ENCODE results near the gene OR2S2.
"Not testable (repeated sequence)": the region's sequence is repeated elsewhere in the genome, so short reads cannot be mapped to it uniquely, and the experiment has no call there.

Gene OR2S2

DNA sequence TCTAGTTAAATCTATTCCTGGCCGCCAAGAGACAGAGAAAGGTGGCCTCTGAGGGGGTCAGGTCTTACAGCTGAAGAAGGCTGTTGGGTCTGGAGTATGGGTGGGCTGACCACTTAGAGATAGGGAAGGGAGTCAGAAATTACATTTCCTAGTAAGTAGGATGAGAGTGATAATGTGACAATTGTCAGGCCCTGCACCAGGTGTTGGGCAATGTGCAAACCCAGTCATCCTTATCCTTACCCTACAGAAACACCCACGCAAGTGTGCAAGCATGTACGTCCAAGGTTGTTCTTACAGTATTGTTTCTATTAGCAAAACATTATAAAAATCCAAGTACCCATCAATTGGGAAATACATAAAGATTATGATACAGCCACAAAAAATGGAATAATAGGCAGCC is 39.2 kb downstream of the OR2S2 start:
- Histone ChIP-seq H3K4me2 (ENCODE audit: low read length) (no peak overlapping the region), H3K27me3 (ENCODE audit: control insufficient read depth, insufficient read depth, low read length) (no peaks in the 10 kb centered on the region), H2AFZ (no peak overlapping the region), H3K4me1 (peaks cover 9% of the 10 kb centered on the region), H3K9ac (no peak overlapping the region), H3K27ac (peak overlapping the region; percentile 69), H3K36me3 (ENCODE audit: control insufficient read depth, insufficient read depth, low read length) (no peaks in the 10 kb centered on the region), H3K9me3 (ENCODE audit: control insufficient read depth, low read length) (no peaks in the 10 kb centered on the region), H3K4me3 (ENCODE audit: low read depth, low read length) (no peak overlapping the region), H3K79me2 (no peaks in the 10 kb centered on the region)
- TF ChIP-seq, protein P1, sequence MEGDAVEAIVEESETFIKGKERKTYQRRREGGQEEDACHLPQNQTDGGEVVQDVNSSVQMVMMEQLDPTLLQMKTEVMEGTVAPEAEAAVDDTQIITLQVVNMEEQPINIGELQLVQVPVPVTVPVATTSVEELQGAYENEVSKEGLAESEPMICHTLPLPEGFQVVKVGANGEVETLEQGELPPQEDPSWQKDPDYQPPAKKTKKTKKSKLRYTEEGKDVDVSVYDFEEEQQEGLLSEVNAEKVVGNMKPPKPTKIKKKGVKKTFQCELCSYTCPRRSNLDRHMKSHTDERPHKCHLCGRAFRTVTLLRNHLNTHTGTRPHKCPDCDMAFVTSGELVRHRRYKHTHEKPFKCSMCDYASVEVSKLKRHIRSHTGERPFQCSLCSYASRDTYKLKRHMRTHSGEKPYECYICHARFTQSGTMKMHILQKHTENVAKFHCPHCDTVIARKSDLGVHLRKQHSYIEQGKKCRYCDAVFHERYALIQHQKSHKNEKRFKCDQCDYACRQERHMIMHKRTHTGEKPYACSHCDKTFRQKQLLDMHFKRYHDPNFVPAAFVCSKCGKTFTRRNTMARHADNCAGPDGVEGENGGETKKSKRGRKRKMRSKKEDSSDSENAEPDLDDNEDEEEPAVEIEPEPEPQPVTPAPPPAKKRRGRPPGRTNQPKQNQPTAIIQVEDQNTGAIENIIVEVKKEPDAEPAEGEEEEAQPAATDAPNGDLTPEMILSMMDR (IDR thresholded peaks at IDR 0.05): no peak

DNA sequence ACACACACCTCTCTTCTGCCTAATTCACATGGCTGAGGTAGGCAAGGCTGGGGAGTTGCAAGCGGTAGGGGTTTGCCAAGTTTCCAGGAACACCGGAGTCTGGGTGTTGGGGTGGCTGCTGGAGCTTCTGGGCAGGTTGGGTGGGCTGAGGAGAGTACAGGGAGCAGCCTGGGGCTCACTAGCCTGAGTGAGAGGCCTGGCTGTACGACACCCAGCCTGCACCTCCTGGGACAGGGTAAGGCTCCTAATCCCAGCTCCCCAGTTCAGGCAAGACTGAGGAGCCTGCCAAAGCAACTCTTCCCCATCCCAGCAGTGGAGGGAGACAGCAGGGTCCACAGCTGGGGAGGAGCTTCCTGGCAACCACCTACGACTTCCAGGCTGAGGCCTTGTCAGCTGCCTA is 40.7 kb downstream of the OR2S2 start:
- H3K79me2 ChIP-seq: no peaks in the 10 kb centered on the region
- H3K4me1 ChIP-seq: peaks cover 6% of the 10 kb centered on the region
- TF ChIP-seq, protein P1 (IDR thresholded peaks at IDR 0.05): no peak
- H3K4me2 ChIP-seq (ENCODE audit: low read length): no peak overlapping the region
- H3K9me3 ChIP-seq (ENCODE audit: control insufficient read depth, low read length): no peaks in the 10 kb centered on the region
- peak overlapping the region; percentile 57 for H3K27ac ChIP-seq
- H3K36me3 ChIP-seq (ENCODE audit: control insufficient read depth, insufficient read depth, low read length): no peaks in the 10 kb centered on the region
- H2AFZ ChIP-seq: no peak overlapping the region
- H3K9ac ChIP-seq: no peak overlapping the region
- H3K27me3 ChIP-seq (ENCODE audit: control insufficient read depth, insufficient read depth, low read length): no peaks in the 10 kb centered on the region
- H3K4me3 ChIP-seq (ENCODE audit: low read depth, low read length): no peak overlapping the region

DNA sequence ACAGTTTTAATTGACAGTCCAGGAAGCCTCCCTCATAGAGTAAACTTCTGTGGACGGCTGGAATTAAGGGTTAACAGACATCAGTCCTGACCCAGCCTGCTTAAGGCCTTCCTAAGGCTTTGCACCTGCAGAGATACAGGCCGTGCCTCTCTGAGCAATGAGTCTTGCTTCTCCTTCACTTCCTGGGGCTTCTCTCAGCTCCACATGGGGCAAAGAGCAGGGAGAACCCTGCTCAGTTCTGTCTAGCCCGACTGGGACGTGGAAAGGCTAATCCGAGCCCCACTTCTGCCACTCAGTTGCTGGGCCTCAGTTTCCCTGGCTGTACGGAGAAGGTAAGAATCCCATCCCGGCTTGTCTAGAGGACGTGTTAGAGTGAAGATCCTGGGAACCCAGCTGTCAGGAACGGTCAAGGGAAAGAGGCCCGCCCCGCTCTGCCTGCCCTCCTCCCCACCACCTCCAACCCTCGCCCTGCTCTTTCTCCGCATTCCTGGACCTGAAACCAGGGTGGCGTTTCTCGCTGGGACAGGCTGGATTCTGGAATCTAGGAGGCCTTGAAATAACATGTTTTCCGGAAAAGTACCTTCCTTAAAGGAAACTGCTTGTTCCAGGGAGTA is 42.2 kb downstream of the OR2S2 start:
- Histone ChIP-seq H2AFZ (no peak overlapping the region), H3K4me3 (ENCODE audit: low read depth, low read length) (no peak overlapping the region), H3K9me3 (ENCODE audit: control insufficient read depth, low read length) (no peaks in the 10 kb centered on the region), H3K4me2 (ENCODE audit: low read length) (no peak overlapping the region), H3K4me1 (peaks cover 6% of the 10 kb centered on the region), H3K36me3 (ENCODE audit: control insufficient read depth, insufficient read depth, low read length) (no peaks in the 10 kb centered on the region), H3K27ac (peak overlapping the region; percentile 57), H3K9ac (no peak overlapping the region), H3K79me2 (no peaks in the 10 kb centered on the region), H3K27me3 (ENCODE audit: control insufficient read depth, insufficient read depth, low read length) (no peaks in the 10 kb centered on the region)
- TF ChIP-seq, protein P1 (IDR thresholded peaks at IDR 0.05): no peak

DNA sequence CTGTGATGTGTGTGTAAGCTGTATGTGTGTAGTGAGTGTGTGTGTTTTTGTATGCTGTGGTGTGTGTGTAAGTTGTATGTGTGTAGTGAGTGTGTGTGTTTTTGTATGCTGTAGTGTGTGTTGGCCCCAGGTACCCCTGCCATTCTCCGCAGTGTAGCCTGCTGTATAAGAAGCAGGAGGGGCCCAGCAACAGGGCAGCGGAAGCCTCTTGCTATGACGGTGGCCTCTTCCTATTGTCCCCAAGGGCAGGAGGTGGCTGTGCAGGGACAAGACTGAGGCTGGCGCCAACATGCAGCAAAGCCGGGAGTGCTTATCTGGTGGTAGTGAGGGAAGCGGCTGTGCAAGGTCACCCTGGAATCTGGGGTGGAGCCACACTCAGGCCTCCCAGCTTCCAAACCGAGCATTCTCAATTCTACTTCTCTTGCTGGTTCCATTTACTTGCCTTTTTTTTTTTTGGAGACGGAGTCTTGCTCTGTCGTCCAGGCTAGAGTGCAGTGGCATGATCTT is 43.6 kb downstream of the OR2S2 start:
- no peaks in the 10 kb centered on the region for H3K79me2 ChIP-seq
- H3K36me3 ChIP-seq (ENCODE audit: control insufficient read depth, insufficient read depth, low read length): no peaks in the 10 kb centered on the region
- no peak overlapping the region for H3K4me2 ChIP-seq (ENCODE audit: low read length)
- TF ChIP-seq, protein P1 (IDR thresholded peaks at IDR 0.05): no peak
- no peaks in the 10 kb centered on the region for H3K27me3 ChIP-seq (ENCODE audit: control insufficient read depth, insufficient read depth, low read length)
- H3K4me3 ChIP-seq (ENCODE audit: low read depth, low read length): no peak overlapping the region
- no peak overlapping the region for H3K9ac ChIP-seq
- peak overlapping the region; percentile 77 for H2AFZ ChIP-seq
- peak overlapping the region; percentile 20 for H3K27ac ChIP-seq
- no peaks in the 10 kb centered on the region for H3K9me3 ChIP-seq (ENCODE audit: control insufficient read depth, low read length)
- peaks cover 6% of the 10 kb centered on the region for H3K4me1 ChIP-seq

GRCh38 chr9:35913429-35913828 is 44.5 kb downstream of the OR2S2 start:
- not testable (repeated sequence) for H3K4me2 ChIP-seq (ENCODE audit: low read length); H3K36me3 ChIP-seq (ENCODE audit: control insufficient read depth, insufficient read depth, low read length); H3K27me3 ChIP-seq (ENCODE audit: control insufficient read depth, insufficient read depth, low read length); H3K27ac ChIP-seq; H3K79me2 ChIP-seq; H3K4me3 ChIP-seq (ENCODE audit: low read depth, low read length); H2AFZ ChIP-seq; H3K9me3 ChIP-seq (ENCODE audit: control insufficient read depth, low read length); H3K9ac ChIP-seq
- peaks cover 13% of the 10 kb centered on the region for H3K4me1 ChIP-seq
